NCI-H82 treated with DMSO at 0.1 percent for 48 hours (cell line): Measurements from ENCODE around the gene RSPH4A.
"Not testable (repeated sequence)": the region's sequence is repeated elsewhere in the genome, so short reads cannot be mapped to it uniquely, and the experiment has no call there.

Experiments used
- DNase-seq: peaks from one replicate; lab custom pipeline; 2025; ENCODE audit not compliant: unreplicated experiment; lab: John Stamatoyannopoulos, UW

Gene RSPH4A

DNA sequence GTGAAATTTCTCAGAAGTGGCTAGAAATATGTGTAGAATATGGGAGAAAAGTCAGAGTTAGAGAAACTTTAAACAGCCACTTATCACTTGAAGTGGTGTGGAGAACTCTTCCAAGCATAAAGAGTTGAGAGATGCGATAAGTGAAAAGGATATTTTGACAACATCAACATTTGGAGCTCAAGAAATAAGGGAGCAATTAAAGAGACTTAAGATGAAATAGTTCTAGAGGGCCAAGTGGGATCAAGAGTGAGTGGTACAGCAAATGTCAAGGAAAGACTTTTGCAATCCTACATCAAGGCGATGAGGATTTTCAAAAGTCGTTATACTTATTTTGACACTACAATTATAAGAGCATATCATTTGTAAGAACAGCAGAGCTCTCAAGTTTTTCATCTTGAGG lies 9.6 kb downstream of the RSPH4A start:
- no peak for DNase-seq

- DNase-seq, result no peak
These were observed 13.3 kb downstream of the RSPH4A start for GRCh38 chr6:116629563-116629981.

DNA sequence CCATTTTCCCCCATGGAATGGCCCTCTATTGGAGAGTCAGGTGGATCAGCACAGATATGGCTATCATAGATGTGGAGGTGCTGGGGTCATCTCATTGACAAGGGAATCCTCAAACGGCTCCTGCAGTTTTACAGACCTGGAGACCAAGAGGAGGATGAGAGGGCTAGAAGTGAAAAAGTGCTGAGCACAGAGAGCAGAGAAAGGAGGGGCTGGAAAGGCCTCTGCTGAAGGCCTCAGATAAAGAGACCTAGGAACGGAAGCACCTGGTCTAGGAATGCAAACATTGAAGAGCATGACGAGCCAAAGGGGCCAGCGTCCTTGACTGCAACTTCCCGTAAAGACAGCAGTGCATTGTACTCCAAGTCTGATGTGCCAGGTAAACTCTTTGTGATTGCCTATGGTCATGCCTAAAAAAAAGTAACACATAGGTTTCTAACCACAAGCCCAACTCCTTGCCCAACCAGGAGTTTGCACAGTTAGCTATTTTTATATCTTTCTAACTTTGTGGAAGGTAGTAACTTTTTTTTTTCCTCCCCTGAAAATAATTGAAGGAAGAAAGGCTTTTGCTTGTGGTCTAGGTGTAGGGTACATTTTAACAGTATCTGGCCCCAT lies 15.2 kb downstream of the RSPH4A start:
- DNase-seq, result no peak

GRCh38 chr6:116633685-116634084 lies 17.4 kb downstream of the RSPH4A start:
- no peak for DNase-seq

GRCh38 chr6:116648156-116648555 lies 31.9 kb downstream of the RSPH4A start:
- no peak for DNase-seq

- DNase-seq, result no peak
These were observed 32.9 kb downstream of the RSPH4A start for GRCh38 chr6:116649129-116649528.

GRCh38 chr6:116651916-116652315 lies 35.6 kb downstream of the RSPH4A start:
- DNase-seq, result no peak

DNA sequence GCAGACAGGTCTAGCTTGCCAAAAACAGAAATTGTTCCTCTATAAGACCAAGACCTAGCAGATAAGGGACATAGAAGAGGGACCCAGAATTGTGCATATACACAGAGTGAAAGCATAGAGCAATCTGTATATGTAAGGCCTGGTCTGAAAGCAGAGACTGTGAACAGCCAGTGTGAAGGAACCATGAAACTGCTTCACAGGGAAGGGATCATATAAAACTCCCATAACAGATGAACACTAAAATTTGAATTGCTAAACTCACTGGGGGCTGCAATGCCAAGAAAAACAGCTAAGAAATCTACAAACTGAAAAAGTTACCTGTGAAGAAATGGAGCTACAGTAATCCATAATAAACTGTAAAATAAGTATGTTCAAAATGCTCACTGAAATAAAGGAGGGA lies 45.3 kb downstream of the RSPH4A start:
- no peak for DNase-seq

- DNase-seq, result no peak
These were observed 45.9 kb downstream of the RSPH4A start for GRCh38 chr6:116662202-116662601.

GRCh38 chr6:116663308-116663707 lies 47.0 kb downstream of the RSPH4A start:
- no peak for DNase-seq

- not testable (repeated sequence) for DNase-seq
These were observed 47.9 kb downstream of the RSPH4A start for GRCh38 chr6:116664169-116664568.

GRCh38 chr6:116665464-116665863 lies 49.2 kb downstream of the RSPH4A start:
- DNase-seq, result no peak

DNA sequence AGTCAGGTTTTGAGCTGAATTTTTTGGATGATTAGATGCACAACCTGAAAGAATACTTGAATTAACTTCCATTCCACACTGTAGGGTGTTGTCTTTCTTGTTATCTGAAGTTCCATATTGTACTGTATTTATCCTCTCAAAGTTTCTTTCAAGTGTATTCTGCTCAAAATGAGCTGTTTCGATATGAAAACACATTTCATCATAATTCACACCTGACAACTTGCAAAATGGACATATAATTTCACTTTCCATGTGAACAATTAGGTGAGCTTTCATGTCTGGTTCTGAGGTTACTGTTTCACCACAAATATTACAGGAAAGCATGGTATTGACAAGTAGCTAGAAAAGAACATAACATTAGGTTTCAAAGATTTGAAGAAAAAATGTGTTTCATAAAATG lies 50.6 kb downstream of the RSPH4A start:
- no peak for DNase-seq

- no peak for DNase-seq
These were observed 51.3 kb downstream of the RSPH4A start for GRCh38 chr6:116667623-116668022.

GRCh38 chr6:116672306-116672705 lies 56.0 kb downstream of the RSPH4A start:
- no peak for DNase-seq

DNA sequence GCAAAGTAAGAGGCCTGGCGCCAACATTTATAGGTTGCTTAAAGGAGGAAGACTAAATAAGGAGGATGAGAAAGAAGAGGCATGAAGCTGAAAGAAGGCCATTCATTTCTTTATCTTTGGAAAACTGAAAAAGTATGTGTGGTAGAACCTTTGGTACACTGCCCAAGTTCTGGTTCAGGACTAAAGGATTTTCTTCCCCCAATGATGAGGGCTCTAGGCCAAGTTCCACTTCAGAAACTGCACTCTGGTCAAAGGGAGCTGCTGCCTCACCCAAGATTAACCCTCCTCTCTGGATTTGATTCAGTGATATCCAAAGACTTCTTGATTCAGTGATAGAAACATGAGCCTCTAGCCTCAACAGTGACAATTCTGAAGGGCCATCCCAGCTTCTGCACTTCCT lies 59.7 kb downstream of the RSPH4A start:
- no peak for DNase-seq

- DNase-seq, result peak; percentile 84
These were observed 64.8 kb downstream of the RSPH4A start, which contains the start of gene KPNA5 for GRCh38 chr6:116680880-116681672. Gene KPNA5 (plus strand): TSS chr6:116681211. CDS start chr6:116681335, 124 bp downstream.

- no peak for DNase-seq
These were observed 66.0 kb downstream of the RSPH4A start for GRCh38 chr6:116682334-116682712.
